ENCODE results near the gene OAS1.
"Not testable (repeated sequence)": the region's sequence is repeated elsewhere in the genome, so short reads cannot be mapped to it uniquely, and the experiment has no call there.

The OAS1 gene

GRCh38 chr12:112937741-112938719 lies 31.3 kb downstream of the OAS1 start, which contains the start of gene OAS3:
Gene OAS3 (plus strand): TSS chr12:112938474. CDS start chr12:112938531, 57 bp downstream.
- peak; percentile 7 for DNase-seq

GRCh38 chr12:112938751-112939150 lies 32.0 kb downstream of the OAS1 start:
- no peak for DNase-seq

- DNase-seq = no peak
Measured at GRCh38 chr12:112939761-112940381, 33.1 kb downstream of the OAS1 start.

GRCh38 chr12:112941528-112942335 lies 35.0 kb downstream of the OAS1 start:
- no peak for DNase-seq

- DNase-seq = no peak
Measured at GRCh38 chr12:112942572-112942971, 35.8 kb downstream of the OAS1 start.

- no peak for DNase-seq
Measured at GRCh38 chr12:112944024-112944690, 37.4 kb downstream of the OAS1 start.

GRCh38 chr12:112945515-112945914 lies 38.8 kb downstream of the OAS1 start:
- DNase-seq = no peak

GRCh38 chr12:112946236-112947000 lies 39.7 kb downstream of the OAS1 start:
- DNase-seq = no peak

GRCh38 chr12:112947314-112947713 lies 40.6 kb downstream of the OAS1 start:
- DNase-seq = no peak

GRCh38 chr12:112947761-112948160 lies 41.0 kb downstream of the OAS1 start:
- no peak for DNase-seq

- DNase-seq = no peak
Measured at GRCh38 chr12:112948806-112949205, 42.0 kb downstream of the OAS1 start.

- DNase-seq = no peak
Measured at GRCh38 chr12:112950701-112951100, 43.9 kb downstream of the OAS1 start.

- DNase-seq = not testable (repeated sequence)
Measured at GRCh38 chr12:112957125-112957524, 50.4 kb downstream of the OAS1 start.

GRCh38 chr12:112961074-112961473 lies 54.3 kb downstream of the OAS1 start:
- no peak for DNase-seq

- DNase-seq = no peak
Measured at GRCh38 chr12:112961536-112961935, 54.8 kb downstream of the OAS1 start.

GRCh38 chr12:112962561-112962960 lies 55.8 kb downstream of the OAS1 start:
- DNase-seq = no peak

- no peak for DNase-seq
Measured at GRCh38 chr12:112963227-112963861, 56.6 kb downstream of the OAS1 start.

GRCh38 chr12:112964067-112964670 lies 57.4 kb downstream of the OAS1 start:
- no peak for DNase-seq

- no peak for DNase-seq
Measured at GRCh38 chr12:112964915-112965314, 58.2 kb downstream of the OAS1 start.

GRCh38 chr12:112965643-112966042 lies 58.9 kb downstream of the OAS1 start:
- no peak for DNase-seq

GRCh38 chr12:112967306-112967705 lies 60.5 kb downstream of the OAS1 start:
- DNase-seq = no peak

Measured in NK-92 treated with Interleukin-12 subunit alpha and Interleukin-12 subunit beta, amount 100 ng/mL, for 24 hours (cell line).